ENCODE results near the gene TCEAL5.

- TF ChIP-seq EGR1 (IDR thresholded peaks at IDR 0.05) (no peak), EP300 (IDR thresholded peaks at IDR 0.05; ENCODE audit: borderline replicate concordance) (no peak)
These were observed 33.5 kb upstream of the TCEAL5 start for GRCh38 chrX:103309860-103310554.

All from Ishikawa (cell line).